Inferior parietal cortex (tissue), 1 donor: ENCODE measurements around the gene PDZD7.

ENCODE experiments used
- DNase-seq: peaks from one replicate; pipeline ENCODE4 v3.0.0-alpha.2; 2016; ENCODE audit errors: extremely low spot score

The PDZD7 gene

GRCh38 chr10:101061624-101062231 lies 30.8 kb upstream of the PDZD7 start, which contains the start of gene KAZALD1:
KAZALD1 (plus strand) TSS chr10:101061989; CDS start chr10:101062593, 604 bp downstream.
- no peak for DNase-seq

- DNase-seq = peak; percentile 84
Observed at GRCh38 chr10:101060951-101061623, 30.2 kb upstream of the PDZD7 start.

- DNase-seq = peak; percentile 89
Observed at GRCh38 chr10:101060036-101060950, 29.4 kb upstream of the PDZD7 start.

- DNase-seq = no peak
Observed at GRCh38 chr10:101056365-101057151, 25.6 kb upstream of the PDZD7 start.

GRCh38 chr10:101055411-101055810 lies 24.5 kb upstream of the PDZD7 start:
- DNase-seq = no peak

GRCh38 chr10:101054876-101055275 lies 23.9 kb upstream of the PDZD7 start:
- DNase-seq = no peak

GRCh38 chr10:101054351-101054750 lies 23.4 kb upstream of the PDZD7 start:
- DNase-seq = no peak

- DNase-seq = no peak
Observed at GRCh38 chr10:101053516-101053915, 22.6 kb upstream of the PDZD7 start.

- DNase-seq = no peak
Observed at GRCh38 chr10:101052285-101052684, 21.4 kb upstream of the PDZD7 start.

GRCh38 chr10:101050208-101051069 lies 19.5 kb upstream of the PDZD7 start:
- DNase-seq = no peak

- no peak for DNase-seq
Observed at GRCh38 chr10:101047961-101048892, 17.3 kb upstream of the PDZD7 start.

- DNase-seq = no peak
Observed at GRCh38 chr10:101047268-101047667, 16.3 kb upstream of the PDZD7 start.

- no peak for DNase-seq
Observed at GRCh38 chr10:101046332-101047238, 15.7 kb upstream of the PDZD7 start.

GRCh38 chr10:101044117-101044516 lies 13.2 kb upstream of the PDZD7 start:
- no peak for DNase-seq

- no peak for DNase-seq
Observed at GRCh38 chr10:101043363-101043707, 12.4 kb upstream of the PDZD7 start.

GRCh38 chr10:101042667-101043362 lies 11.9 kb upstream of the PDZD7 start:
- peak; percentile 81 for DNase-seq

- no peak for DNase-seq
Observed at GRCh38 chr10:101042118-101042517, 11.2 kb upstream of the PDZD7 start.

- DNase-seq = peak; percentile 93
Observed at GRCh38 chr10:101041252-101041761, 10.4 kb upstream of the PDZD7 start.
